HG02973 (cell line): Measurements from ENCODE around the gene MED15.
"Not testable (repeated sequence)": the region's sequence is repeated elsewhere in the genome, so short reads cannot be mapped to it uniquely, and the experiment has no call there.

ENCODE experiments used
- ATAC-seq: cut with Tn5 transposase; IDR thresholded peaks from one replicate; pipeline ENCODE4 v1.9.1; 2021; ENCODE audit warnings: moderate library complexity; ENCODE audit not compliant: unreplicated experiment

The MED15 gene

GRCh38 chr22:20483771-20484170 lies 23.6 kb upstream of the MED15 start:
- ATAC-seq: no peak

GRCh38 chr22:20484948-20485683 lies 22.3 kb upstream of the MED15 start:
- ATAC-seq: no peak

- ATAC-seq: no peak
Observed at GRCh38 chr22:20486229-20486628, 21.2 kb upstream of the MED15 start.

GRCh38 chr22:20487715-20488114 lies 19.7 kb upstream of the MED15 start:
- no peak for ATAC-seq

GRCh38 chr22:20488946-20489345 lies 18.5 kb upstream of the MED15 start:
- ATAC-seq: no peak

- ATAC-seq: no peak
Observed at GRCh38 chr22:20490183-20490940, 17.0 kb upstream of the MED15 start.

GRCh38 chr22:20490941-20491307 lies 16.5 kb upstream of the MED15 start:
- no peak for ATAC-seq

GRCh38 chr22:20491346-20491745 lies 16.1 kb upstream of the MED15 start:
- no peak for ATAC-seq

GRCh38 chr22:20494978-20495860 lies 12.2 kb upstream of the MED15 start, which contains the start of gene KLHL22:
Gene KLHL22 (minus strand): TSS chr22:20495795. CDS start chr22:20489211, 6,584 bp downstream.
- ATAC-seq: peak; percentile 14

GRCh38 chr22:20495861-20496681 lies 11.3 kb upstream of the MED15 start:
- ATAC-seq: peak; percentile 81

GRCh38 chr22:20497426-20497825 lies 10.0 kb upstream of the MED15 start:
- ATAC-seq: no peak

GRCh38 chr22:20498913-20499312 lies 8.5 kb upstream of the MED15 start:
- ATAC-seq: no peak

GRCh38 chr22:20499769-20500168 lies 7.6 kb upstream of the MED15 start:
- no peak for ATAC-seq

- no peak for ATAC-seq
Observed at GRCh38 chr22:20503816-20504215, 3.6 kb upstream of the MED15 start.

GRCh38 chr22:20504293-20504922 lies 3.0 kb upstream of the MED15 start:
- ATAC-seq: not testable (repeated sequence)

- ATAC-seq: no peak
Observed at GRCh38 chr22:20506543-20507252, 712 bp upstream of the MED15 start.

GRCh38 chr22:20508067-20508755 lies 801 bp downstream of the MED15 start:
- not testable (repeated sequence) for ATAC-seq

GRCh38 chr22:20508815-20509271 lies 1.4 kb downstream of the MED15 start:
- ATAC-seq: no peak
